Measurements from ENCODE around the gene DHCR7.

GRCh38 chr11:71391352-71391751, 56.8 kb downstream of the DHCR7 start:
- TF ChIP-seq, protein P1, sequence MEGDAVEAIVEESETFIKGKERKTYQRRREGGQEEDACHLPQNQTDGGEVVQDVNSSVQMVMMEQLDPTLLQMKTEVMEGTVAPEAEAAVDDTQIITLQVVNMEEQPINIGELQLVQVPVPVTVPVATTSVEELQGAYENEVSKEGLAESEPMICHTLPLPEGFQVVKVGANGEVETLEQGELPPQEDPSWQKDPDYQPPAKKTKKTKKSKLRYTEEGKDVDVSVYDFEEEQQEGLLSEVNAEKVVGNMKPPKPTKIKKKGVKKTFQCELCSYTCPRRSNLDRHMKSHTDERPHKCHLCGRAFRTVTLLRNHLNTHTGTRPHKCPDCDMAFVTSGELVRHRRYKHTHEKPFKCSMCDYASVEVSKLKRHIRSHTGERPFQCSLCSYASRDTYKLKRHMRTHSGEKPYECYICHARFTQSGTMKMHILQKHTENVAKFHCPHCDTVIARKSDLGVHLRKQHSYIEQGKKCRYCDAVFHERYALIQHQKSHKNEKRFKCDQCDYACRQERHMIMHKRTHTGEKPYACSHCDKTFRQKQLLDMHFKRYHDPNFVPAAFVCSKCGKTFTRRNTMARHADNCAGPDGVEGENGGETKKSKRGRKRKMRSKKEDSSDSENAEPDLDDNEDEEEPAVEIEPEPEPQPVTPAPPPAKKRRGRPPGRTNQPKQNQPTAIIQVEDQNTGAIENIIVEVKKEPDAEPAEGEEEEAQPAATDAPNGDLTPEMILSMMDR (IDR thresholded peaks at IDR 0.05), result no peak
- no peak for TF ChIP-seq EZH2 (IDR thresholded peaks at IDR 0.05; ENCODE audit: borderline replicate concordance, insufficient read depth, low read depth, low read length, poor library complexity, severe bottlenecking)
